ENCODE measurements around the gene STX17.

The STX17 gene

DNA sequence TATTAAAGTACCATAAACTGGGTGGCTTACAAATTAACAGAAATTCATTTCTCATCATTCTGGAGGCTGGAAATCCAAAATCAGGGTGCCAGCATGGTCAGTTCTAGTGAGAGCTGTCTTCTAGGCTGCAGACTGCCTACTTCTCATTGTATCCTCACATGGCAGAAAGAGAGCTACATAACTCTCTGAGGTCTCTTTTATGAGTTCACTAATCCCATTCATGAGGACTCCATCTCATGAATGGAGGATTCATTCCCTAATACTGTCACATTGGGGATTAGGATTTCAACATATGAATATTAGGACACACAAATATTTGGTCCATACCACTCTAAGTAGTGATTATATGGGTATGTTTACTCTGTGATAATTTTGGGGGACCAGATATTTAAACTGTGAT lies 108.4 kb downstream of the STX17 start:
- no peak for ATAC-seq

DNA sequence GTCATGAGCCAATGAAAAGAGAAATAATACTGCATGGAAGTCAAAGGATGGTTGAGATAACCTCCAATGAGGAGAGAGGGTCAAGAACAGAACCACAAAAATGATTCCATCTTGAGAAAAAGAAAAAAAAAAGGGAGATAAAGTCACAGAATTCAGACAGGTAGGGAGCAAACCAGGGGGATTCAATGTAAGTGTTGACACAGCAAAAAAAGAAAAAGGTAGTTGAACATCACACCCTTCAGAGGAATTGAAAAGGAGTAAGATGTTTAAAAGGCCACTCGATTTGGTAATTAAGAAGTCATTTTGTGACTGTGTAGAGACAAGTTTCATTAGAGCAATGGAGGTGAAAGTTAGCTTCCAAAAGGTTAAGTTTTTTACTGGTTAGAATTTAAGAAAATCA lies 113.1 kb downstream of the STX17 start:
- no peak for ATAC-seq
- TF ChIP-seq RARB (CRISPR knock-in tag; IDR thresholded peaks at IDR 0.05): no peak
- no peak for TF ChIP-seq CSDC2 (CRISPR knock-in tag; IDR thresholded peaks at IDR 0.05)
- TF ChIP-seq, protein P1, sequence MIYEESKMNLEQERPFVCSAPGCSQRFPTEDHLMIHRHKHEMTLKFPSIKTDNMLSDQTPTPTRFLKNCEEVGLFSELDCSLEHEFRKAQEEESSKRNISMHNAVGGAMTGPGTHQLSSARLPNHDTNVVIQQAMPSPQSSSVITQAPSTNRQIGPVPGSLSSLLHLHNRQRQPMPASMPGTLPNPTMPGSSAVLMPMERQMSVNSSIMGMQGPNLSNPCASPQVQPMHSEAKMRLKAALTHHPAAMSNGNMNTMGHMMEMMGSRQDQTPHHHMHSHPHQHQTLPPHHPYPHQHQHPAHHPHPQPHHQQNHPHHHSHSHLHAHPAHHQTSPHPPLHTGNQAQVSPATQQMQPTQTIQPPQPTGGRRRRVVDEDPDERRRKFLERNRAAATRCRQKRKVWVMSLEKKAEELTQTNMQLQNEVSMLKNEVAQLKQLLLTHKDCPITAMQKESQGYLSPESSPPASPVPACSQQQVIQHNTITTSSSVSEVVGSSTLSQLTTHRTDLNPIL (CRISPR knock-in tag; IDR thresholded peaks at IDR 0.05; ENCODE audit: low read depth): no peak

More for the DNA sequence above, 108.4 kb downstream of the STX17 start:
- no peak for TF ChIP-seq ZC3H10 (CRISPR knock-in tag; IDR thresholded peaks at IDR 0.05)

Data from SK-N-SH treated with all-trans-retinoic acid at 6 μM for 48 hours (cell line).